ENCODE measurements around the gene LSAMP. TPM values are rescaled to one million over a fixed set of nuclear protein-coding genes. Genes with fewer than 3 reads are reported as not detected.

The LSAMP gene
- total and polyA plus RNA-seq, 2 experiments from 2014 or later = 2.0 to 2.9 TPM

DNA sequence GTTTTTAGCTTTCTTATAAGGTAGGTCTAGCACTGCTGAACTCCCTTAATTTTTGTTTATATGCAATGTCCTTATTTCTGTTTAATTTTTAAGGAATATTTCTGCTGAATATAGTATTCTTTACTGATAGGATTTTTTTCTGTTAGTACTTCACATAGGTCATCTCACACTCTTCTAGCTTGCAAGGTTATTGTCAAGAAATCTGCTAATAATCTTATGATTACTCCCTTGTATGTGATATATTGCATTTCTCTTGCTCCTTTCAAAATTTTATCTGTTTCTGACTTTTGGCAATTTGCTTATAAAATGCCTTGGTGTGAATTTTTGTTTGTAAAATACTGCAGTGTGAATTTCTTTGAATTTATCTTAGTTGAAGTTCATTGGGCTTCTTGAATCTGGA lies 523.6 kb downstream of the LSAMP start (continued):
- TF ChIP-seq, protein P1, sequence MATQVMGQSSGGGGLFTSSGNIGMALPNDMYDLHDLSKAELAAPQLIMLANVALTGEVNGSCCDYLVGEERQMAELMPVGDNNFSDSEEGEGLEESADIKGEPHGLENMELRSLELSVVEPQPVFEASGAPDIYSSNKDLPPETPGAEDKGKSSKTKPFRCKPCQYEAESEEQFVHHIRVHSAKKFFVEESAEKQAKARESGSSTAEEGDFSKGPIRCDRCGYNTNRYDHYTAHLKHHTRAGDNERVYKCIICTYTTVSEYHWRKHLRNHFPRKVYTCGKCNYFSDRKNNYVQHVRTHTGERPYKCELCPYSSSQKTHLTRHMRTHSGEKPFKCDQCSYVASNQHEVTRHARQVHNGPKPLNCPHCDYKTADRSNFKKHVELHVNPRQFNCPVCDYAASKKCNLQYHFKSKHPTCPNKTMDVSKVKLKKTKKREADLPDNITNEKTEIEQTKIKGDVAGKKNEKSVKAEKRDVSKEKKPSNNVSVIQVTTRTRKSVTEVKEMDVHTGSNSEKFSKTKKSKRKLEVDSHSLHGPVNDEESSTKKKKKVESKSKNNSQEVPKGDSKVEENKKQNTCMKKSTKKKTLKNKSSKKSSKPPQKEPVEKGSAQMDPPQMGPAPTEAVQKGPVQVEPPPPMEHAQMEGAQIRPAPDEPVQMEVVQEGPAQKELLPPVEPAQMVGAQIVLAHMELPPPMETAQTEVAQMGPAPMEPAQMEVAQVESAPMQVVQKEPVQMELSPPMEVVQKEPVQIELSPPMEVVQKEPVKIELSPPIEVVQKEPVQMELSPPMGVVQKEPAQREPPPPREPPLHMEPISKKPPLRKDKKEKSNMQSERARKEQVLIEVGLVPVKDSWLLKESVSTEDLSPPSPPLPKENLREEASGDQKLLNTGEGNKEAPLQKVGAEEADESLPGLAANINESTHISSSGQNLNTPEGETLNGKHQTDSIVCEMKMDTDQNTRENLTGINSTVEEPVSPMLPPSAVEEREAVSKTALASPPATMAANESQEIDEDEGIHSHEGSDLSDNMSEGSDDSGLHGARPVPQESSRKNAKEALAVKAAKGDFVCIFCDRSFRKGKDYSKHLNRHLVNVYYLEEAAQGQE (IDR thresholded peaks at IDR 0.05; ENCODE audit: unreplicated experiment) = no peak
- TF ChIP-seq, protein P2, sequence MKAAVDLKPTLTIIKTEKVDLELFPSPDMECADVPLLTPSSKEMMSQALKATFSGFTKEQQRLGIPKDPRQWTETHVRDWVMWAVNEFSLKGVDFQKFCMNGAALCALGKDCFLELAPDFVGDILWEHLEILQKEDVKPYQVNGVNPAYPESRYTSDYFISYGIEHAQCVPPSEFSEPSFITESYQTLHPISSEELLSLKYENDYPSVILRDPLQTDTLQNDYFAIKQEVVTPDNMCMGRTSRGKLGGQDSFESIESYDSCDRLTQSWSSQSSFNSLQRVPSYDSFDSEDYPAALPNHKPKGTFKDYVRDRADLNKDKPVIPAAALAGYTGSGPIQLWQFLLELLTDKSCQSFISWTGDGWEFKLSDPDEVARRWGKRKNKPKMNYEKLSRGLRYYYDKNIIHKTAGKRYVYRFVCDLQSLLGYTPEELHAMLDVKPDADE (IDR thresholded peaks at IDR 0.05) = no peak
- TF ChIP-seq NANOG (IDR thresholded peaks at IDR 0.05; ENCODE audit: borderline replicate concordance) (no peak), JUNB (IDR thresholded peaks at IDR 0.05; ENCODE audit: unreplicated experiment) (no peak), STAT1 (IDR thresholded peaks at IDR 0.05; ENCODE audit: unreplicated experiment) (no peak), CREB1 (CRISPR knock-in tag; IDR thresholded peaks at IDR 0.05; ENCODE audit: low read depth) (no peak)

DNA sequence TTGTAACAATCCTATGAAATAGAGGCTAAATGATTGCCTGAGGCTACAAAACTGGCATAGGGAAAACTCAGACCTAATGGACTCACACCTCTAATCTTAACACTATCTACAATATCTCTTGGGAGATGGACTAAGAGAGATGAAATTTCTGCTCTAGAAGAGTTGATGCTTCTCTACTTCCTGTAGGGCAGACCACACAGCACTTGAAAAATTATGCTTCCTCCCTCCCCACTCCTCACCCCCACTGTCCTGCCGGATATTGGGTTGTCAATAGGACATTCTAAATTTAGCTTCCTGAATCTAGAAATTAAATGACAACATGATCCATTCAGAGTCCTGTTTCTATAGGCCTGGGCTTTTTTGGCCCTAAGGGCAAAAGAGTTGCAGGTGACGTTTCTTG lies 526.4 kb downstream of the LSAMP start:
- Histone ChIP-seq H3K36me3 (ENCODE audit: insufficient read depth) (no peaks in the 10 kb centered on the region), H3F3A (replicated peaks; ENCODE audit: low read depth) (no peaks in the 10 kb centered on the region)
- no peak for ATAC-seq

More for the DNA sequence above, 526.4 kb downstream of the LSAMP start:
- H3K27me3 ChIP-seq (ENCODE audit: insufficient read depth) = no peaks in the 10 kb centered on the region
- peaks cover 5% of the 10 kb centered on the region for H3K4me1 ChIP-seq (ENCODE audit: insufficient read depth)
- peaks cover 7% of the 10 kb centered on the region; the same call in 2 of the 3 replicates for H3K9me3 Mint-ChIP-seq
- H3K4me2 ChIP-seq = no peak overlapping the region
- H3K4me3 Mint-ChIP-seq = no peak overlapping the region
- H3K4me1 Mint-ChIP-seq = peaks cover 22% of the 10 kb centered on the region; the same call in 2 of the 3 replicates
- no peaks in the 10 kb centered on the region for H3K79me2 ChIP-seq (replicated peaks; ENCODE audit: insufficient read depth)
- no peaks in the 10 kb centered on the region for H3K36me3 Mint-ChIP-seq (ENCODE audit: low read depth)
- H4K20me1 ChIP-seq (replicated peaks; ENCODE audit: insufficient read depth) = no peaks in the 10 kb centered on the region
- H2AFZ ChIP-seq = no peak overlapping the region
- no peak overlapping the region for H3K27ac ChIP-seq (ENCODE audit: low read depth)
- no peaks in the 10 kb centered on the region for H3K27me3 Mint-ChIP-seq (ENCODE audit: insufficient read depth, low read depth, poor library complexity)
- DNase-seq (ENCODE audit: low spot score) = no peak
- no peaks in the 10 kb centered on the region for H3K9me2 ChIP-seq (ENCODE audit: insufficient read depth)
- H3K4me3 ChIP-seq = no peak overlapping the region
- H3K27ac Mint-ChIP-seq = no peak overlapping the region
- TF ChIP-seq STAT1 (IDR thresholded peaks at IDR 0.05; ENCODE audit: unreplicated experiment) (no peak), JUNB (IDR thresholded peaks at IDR 0.05; ENCODE audit: unreplicated experiment) (no peak)
- TF ChIP-seq, protein P3, sequence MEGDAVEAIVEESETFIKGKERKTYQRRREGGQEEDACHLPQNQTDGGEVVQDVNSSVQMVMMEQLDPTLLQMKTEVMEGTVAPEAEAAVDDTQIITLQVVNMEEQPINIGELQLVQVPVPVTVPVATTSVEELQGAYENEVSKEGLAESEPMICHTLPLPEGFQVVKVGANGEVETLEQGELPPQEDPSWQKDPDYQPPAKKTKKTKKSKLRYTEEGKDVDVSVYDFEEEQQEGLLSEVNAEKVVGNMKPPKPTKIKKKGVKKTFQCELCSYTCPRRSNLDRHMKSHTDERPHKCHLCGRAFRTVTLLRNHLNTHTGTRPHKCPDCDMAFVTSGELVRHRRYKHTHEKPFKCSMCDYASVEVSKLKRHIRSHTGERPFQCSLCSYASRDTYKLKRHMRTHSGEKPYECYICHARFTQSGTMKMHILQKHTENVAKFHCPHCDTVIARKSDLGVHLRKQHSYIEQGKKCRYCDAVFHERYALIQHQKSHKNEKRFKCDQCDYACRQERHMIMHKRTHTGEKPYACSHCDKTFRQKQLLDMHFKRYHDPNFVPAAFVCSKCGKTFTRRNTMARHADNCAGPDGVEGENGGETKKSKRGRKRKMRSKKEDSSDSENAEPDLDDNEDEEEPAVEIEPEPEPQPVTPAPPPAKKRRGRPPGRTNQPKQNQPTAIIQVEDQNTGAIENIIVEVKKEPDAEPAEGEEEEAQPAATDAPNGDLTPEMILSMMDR (conservative IDR thresholded peaks at IDR 0.05; ENCODE audit: low read depth in 2 of 2) = no peak
